SK-N-MC (cell line): ENCODE data around the gene CDKAL1.

Experiments used
- DNase-seq: peaks from one replicate; pipeline ENCODE4 v3.0.0-alpha.2; 2011; ENCODE audit warnings: low read depth, low spot score
- H3K27ac ChIP-seq: fragments of 200-600 bp; sonication (generic); 2 replicates; pipeline ENCODE4 v1.5.1; 2016; ENCODE audit warnings: mixed run types
- H3K36me3 ChIP-seq: fragments of 200-600 bp; sonication (generic); 2 replicates; pipeline ENCODE4 v1.6.1; 2017; ENCODE audit warnings: antibody characterized with exemption, low read length, mixed read lengths; ENCODE audit not compliant: insufficient read depth
- H3K4me3 ChIP-seq: fragments of 200-600 bp; sonication (generic); 2 replicates; pipeline ENCODE4 v1.5.1; 2016
- H3K9ac ChIP-seq: fragments of 200-600 bp; sonication (generic); 2 replicates; pipeline ENCODE4 v1.8.0; 2017; ENCODE audit warnings: mixed run types, mixed read lengths; ENCODE audit not compliant: insufficient read length
- H3K9me3 ChIP-seq: fragments of 200-600 bp; sonication (generic); 2 replicates; pipeline ENCODE4 v1.6.1; 2017; ENCODE audit warnings: low read depth, mild to moderate bottlenecking, antibody characterized with exemption, low read length, moderate library complexity, mixed read lengths
- EZH2 ChIP-seq: fragments of 200-600 bp; sonication (generic); IDR thresholded peaks from one replicate; pipeline ENCODE4 v1.6.1; 2017; ENCODE audit warnings: antibody characterized with exemption
- FOXP2 ChIP-seq: optimal IDR thresholded peaks from 2 replicates; pipeline ENCODE3; 2011; ENCODE audit warnings: mild to moderate bottlenecking, moderate library complexity; ENCODE audit not compliant: insufficient read depth; ENCODE audit errors: extremely low read length, control extremely low read depth
- POLR2AphosphoS5 ChIP-seq: IDR thresholded peaks from 2 replicates; pipeline ENCODE4 v1.6.1; 2012; ENCODE audit warnings: mild to moderate bottlenecking, low read depth, low read length, borderline replicate concordance

CDKAL1 gene

DNA sequence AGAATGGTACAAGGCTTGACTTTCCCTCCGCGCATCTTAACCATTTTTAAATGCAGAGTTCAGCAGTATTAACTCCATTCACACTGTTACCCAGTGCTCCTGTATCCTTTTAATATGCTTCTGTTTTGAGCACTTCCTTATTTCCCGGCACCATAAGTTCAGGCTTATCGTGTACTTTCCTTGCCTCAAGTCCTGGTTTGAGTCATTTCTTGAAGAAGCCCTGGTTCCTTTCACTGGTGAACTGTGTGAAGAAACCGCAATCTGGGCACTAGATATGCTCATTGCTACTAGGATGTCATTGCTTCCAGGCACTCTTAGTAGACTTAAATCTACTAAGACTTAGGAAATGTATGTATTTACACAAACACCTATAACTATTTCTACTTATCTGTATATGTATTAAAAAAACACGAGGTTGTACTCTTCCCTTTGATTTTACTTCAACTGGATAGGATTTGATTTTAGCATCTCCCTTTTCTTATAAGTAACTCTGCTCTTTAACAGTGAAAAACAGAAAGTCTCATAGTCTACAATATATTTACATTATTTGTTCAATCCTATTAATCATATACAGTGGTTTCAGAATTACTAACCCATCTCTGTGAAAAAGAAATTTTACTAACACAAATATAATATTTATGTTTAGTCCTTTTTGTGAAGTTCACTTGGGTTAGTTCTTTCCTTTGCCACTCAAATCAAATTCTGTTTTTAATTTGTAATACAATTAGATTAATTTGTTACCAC, 135.5 kb downstream of the CDKAL1 start:
- Histone ChIP-seq H3K27ac (no peak overlapping the region), H3K4me3 (no peak overlapping the region), H3K9ac (no peak overlapping the region), H3K36me3 (no peaks in the 10 kb centered on the region), H3K9me3 (no peaks in the 10 kb centered on the region)
- DNase-seq: no peak
- TF ChIP-seq FOXP2 (no peak), EZH2 (no peak), POLR2AphosphoS5 (no peak)

DNA sequence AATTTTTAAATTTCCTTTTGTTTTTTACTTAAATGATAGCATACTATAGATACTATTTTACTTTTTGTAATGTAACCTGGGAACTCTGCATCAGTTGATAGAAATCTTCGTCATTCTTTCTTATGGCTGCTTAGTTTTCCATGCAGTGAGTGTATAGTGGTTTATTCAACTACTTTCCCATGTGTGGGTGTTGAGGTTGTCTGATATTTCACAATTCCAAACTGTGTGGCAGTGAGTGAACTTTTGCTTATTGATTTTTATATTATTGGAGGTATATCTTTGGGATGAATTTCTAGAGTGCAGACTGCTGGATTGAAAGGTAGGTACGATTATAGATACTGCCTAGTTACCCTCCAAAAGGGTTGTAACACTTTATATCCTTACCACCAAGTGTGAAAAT, 136.5 kb downstream of the CDKAL1 start:
- DNase-seq: no peak
- no peaks in the 10 kb centered on the region for H3K36me3 ChIP-seq
- no peak overlapping the region for H3K9ac ChIP-seq
- TF ChIP-seq POLR2AphosphoS5 (no peak), EZH2 (no peak), FOXP2 (no peak)
- H3K4me3 ChIP-seq: no peak overlapping the region
- H3K27ac ChIP-seq: no peak overlapping the region
- H3K9me3 ChIP-seq: no peaks in the 10 kb centered on the region

DNA sequence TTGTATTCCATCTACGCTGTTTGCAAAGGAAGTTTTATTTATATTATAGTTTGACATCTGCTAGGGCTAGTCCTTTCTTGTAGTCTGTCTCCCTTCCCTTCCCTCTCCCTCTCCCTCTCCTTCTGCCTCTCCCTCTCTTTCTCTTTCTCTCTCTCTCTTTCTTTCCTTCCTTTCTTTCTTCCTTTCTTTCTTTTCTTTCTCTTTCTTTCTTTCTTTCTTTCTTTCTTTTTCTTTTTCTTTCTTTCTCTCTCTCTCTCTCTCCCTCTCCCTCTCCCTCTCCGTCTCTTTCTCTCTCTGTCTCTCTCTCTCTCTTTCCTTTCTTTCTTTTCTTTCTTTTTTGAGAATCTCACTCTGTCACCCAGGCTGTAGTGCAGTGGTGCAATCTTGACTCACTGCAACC, 137.8 kb downstream of the CDKAL1 start:
- TF ChIP-seq POLR2AphosphoS5: no peak
- no peak for TF ChIP-seq EZH2
- TF ChIP-seq FOXP2: no peak
- Histone ChIP-seq H3K36me3 (no peaks in the 10 kb centered on the region), H3K4me3 (no peak overlapping the region), H3K9ac (no peak overlapping the region), H3K27ac (no peak overlapping the region), H3K9me3 (no peaks in the 10 kb centered on the region)
- no peak for DNase-seq

GRCh38 chr6:20673458-20673857, 139.2 kb downstream of the CDKAL1 start:
- H3K9me3 ChIP-seq: no peaks in the 10 kb centered on the region
- no peaks in the 10 kb centered on the region for H3K36me3 ChIP-seq
- no peak overlapping the region for H3K27ac ChIP-seq
- no peak for DNase-seq
- no peak overlapping the region for H3K9ac ChIP-seq
- H3K4me3 ChIP-seq: no peak overlapping the region
- TF ChIP-seq FOXP2 (no peak), POLR2AphosphoS5 (no peak), EZH2 (no peak)

GRCh38 chr6:20674664-20675063, 140.4 kb downstream of the CDKAL1 start:
- no peak for DNase-seq
- Histone ChIP-seq H3K27ac (no peak overlapping the region), H3K9me3 (no peaks in the 10 kb centered on the region), H3K36me3 (no peaks in the 10 kb centered on the region), H3K9ac (no peak overlapping the region), H3K4me3 (no peak overlapping the region)
- TF ChIP-seq FOXP2 (no peak), EZH2 (no peak)

DNA sequence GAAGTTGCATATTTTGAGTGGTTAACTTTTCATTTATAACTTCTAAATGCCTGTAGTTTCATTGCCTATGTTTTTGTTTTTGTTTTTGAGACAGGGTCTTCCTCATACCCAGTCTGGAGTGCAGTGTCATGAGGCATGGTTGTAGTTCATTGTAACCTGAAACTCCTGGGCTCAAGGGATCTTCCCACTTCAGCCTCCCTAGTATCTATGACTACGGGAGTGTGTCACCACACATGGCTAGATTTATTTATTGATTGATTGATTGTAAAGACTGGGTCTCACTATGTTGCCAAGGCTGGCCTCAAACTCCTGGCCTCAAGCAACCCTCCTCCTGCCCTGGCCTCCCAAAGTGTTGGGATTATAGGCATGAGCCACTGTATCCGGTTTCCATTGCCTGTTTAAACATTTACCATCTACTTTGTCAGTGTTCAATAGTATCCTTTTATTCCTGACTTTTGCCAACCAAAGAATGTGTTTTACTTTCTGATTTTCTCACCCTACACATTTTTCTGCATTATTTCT, 144.6 kb downstream of the CDKAL1 start:
- H3K4me3 ChIP-seq: no peak overlapping the region
- H3K27ac ChIP-seq: no peak overlapping the region
- no peaks in the 10 kb centered on the region for H3K9me3 ChIP-seq
- TF ChIP-seq EZH2 (no peak), POLR2AphosphoS5 (no peak), FOXP2 (no peak)
- DNase-seq: no peak
- no peak overlapping the region for H3K9ac ChIP-seq
- no peaks in the 10 kb centered on the region for H3K36me3 ChIP-seq

DNA sequence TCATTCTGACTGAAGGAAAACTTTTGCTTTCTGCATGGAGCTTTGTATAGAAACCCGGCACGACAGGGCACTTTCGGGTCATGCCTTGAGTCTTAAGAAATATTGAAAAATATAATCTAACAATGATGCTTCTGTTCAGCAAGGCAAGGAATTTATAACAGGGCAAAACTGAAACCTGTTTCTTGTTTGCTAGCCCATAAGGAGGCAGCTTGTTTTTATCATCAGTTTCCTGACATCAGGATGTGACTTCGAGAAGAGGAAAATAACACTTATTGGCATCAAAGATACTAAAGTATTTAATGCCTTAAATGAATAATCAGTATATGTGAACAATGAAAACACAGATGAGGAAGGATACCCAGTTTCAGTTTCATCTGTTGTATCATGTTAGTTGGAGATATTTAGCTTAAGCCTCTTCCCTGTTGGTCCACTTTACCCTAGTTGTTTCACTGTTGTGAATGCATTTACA, 146.5 kb downstream of the CDKAL1 start:
- TF ChIP-seq EZH2 (no peak), FOXP2 (no peak), POLR2AphosphoS5 (no peak)
- DNase-seq: no peak
- H3K4me3 ChIP-seq: no peak overlapping the region
- no peaks in the 10 kb centered on the region for H3K36me3 ChIP-seq
- no peak overlapping the region for H3K27ac ChIP-seq
- no peak overlapping the region for H3K9ac ChIP-seq
- H3K9me3 ChIP-seq: no peaks in the 10 kb centered on the region

GRCh38 chr6:20681243-20681684, 147.0 kb downstream of the CDKAL1 start:
- H3K9ac ChIP-seq: no peak overlapping the region
- DNase-seq: no peak
- TF ChIP-seq EZH2: no peak
- TF ChIP-seq FOXP2: no peak
- TF ChIP-seq POLR2AphosphoS5: no peak
- H3K36me3 ChIP-seq: no peaks in the 10 kb centered on the region
- H3K9me3 ChIP-seq: no peaks in the 10 kb centered on the region
- H3K4me3 ChIP-seq: no peak overlapping the region
- H3K27ac ChIP-seq: no peak overlapping the region
